ENCODE data around the gene CD27.

The CD27 gene

DNA sequence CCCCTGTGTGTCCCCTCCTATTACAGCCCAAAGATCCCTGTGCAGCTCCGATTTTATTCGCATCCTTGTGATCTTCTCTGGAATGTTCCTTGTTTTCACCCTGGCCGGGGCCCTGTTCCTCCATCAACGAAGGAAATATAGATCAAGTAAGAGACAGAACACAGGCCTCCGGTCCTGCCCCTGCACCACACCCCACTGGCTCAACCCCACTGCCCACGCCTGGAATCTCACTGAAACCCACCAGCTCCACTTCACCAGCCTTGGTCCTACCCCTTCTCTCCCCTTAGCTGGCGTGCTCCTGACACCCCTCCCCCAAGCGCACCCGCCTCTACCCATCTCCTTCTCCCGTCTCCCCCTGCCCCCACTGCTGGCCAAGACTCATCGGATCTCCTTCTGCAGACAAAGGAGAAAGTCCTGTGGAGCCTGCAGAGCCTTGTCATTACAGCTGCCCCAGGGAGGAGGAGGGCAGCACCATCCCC lies 6.2 kb downstream of the CD27 start:
- TF ChIP-seq EZH2phosphoT487 (conservative IDR thresholded peaks at IDR 0.05; ENCODE audit: low read length) = no peak
- TF ChIP-seq, protein P1, sequence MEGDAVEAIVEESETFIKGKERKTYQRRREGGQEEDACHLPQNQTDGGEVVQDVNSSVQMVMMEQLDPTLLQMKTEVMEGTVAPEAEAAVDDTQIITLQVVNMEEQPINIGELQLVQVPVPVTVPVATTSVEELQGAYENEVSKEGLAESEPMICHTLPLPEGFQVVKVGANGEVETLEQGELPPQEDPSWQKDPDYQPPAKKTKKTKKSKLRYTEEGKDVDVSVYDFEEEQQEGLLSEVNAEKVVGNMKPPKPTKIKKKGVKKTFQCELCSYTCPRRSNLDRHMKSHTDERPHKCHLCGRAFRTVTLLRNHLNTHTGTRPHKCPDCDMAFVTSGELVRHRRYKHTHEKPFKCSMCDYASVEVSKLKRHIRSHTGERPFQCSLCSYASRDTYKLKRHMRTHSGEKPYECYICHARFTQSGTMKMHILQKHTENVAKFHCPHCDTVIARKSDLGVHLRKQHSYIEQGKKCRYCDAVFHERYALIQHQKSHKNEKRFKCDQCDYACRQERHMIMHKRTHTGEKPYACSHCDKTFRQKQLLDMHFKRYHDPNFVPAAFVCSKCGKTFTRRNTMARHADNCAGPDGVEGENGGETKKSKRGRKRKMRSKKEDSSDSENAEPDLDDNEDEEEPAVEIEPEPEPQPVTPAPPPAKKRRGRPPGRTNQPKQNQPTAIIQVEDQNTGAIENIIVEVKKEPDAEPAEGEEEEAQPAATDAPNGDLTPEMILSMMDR (IDR thresholded peaks at IDR 0.05; ENCODE audit: insufficient read depth, low read length, poor library complexity, severe bottlenecking) = no peak
- no peaks in the 10 kb centered on the region for H3K9me2 ChIP-seq (replicated peaks; ENCODE audit: insufficient read depth, low read length)
- H3F3A ChIP-seq (ENCODE audit: insufficient read depth) = peaks cover 53% of the 10 kb centered on the region
- H3K9me3 ChIP-seq (ENCODE audit: insufficient read depth, low read length) = no peaks in the 10 kb centered on the region
- H3K27ac ChIP-seq (ENCODE audit: low read depth, low read length) = peak overlapping the region; percentile 87
- peak overlapping the region; percentile 52 for H2AFZ ChIP-seq (ENCODE audit: low read depth, low read length, severe bottlenecking)
- peak overlapping the region; percentile 63 for H3K4me2 ChIP-seq (ENCODE audit: low read depth, low read length, poor library complexity, severe bottlenecking)
- H3K79me2 ChIP-seq (ENCODE audit: insufficient read depth, low read length) = peaks cover 7% of the 10 kb centered on the region; the same call in 1 of the 2 replicates
- no peak overlapping the region for H3K4me3 ChIP-seq (ENCODE audit: insufficient read depth, low read length, poor library complexity, severe bottlenecking)
- no peaks in the 10 kb centered on the region for H4K20me1 ChIP-seq (ENCODE audit: low read depth, low read length)
- H3K36me3 ChIP-seq (ENCODE audit: low read length) = no peaks in the 10 kb centered on the region
- H3K27me3 ChIP-seq (ENCODE audit: low read length) = no peaks in the 10 kb centered on the region
- H3K9ac ChIP-seq (ENCODE audit: low read length) = peak overlapping the region; percentile 57

DNA sequence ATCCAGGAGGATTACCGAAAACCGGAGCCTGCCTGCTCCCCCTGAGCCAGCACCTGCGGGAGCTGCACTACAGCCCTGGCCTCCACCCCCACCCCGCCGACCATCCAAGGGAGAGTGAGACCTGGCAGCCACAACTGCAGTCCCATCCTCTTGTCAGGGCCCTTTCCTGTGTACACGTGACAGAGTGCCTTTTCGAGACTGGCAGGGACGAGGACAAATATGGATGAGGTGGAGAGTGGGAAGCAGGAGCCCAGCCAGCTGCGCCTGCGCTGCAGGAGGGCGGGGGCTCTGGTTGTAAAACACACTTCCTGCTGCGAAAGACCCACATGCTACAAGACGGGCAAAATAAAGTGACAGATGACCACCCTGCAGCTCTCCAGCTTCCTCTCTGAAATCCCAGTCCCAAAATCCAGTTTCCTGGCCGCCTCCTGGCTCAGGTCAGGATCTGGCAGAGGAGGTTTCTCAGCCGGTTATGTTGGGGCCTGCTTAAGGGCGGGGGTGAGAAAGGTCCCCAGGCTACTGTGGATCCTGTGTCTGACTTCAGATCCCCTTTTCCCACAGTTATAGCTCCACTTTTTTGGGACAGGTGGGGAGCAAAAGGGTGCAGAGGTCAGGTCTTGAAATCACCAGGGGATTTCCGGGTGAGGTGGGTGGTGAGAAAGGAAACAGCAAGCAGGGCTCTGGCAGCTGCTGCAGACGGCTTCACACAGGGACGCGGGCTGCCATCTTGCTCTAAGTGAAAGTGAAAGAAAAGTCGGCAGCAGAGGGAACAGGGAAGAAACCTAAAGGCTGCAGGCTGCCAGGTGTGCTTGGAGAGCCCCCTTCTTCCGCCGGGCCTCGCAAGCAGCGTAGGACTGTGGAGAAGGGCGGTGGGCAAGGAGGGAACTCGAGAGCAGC lies 6.8 kb downstream of the CD27 start, which contains the start of gene TAPBPL:
Gene TAPBPL (plus strand): TSS at position 695 of the 897 bp plus-strand sequence. CDS start 207 bp downstream, outside the sequence.
- Histone ChIP-seq H3K9me3 (ENCODE audit: insufficient read depth, low read length) (no peaks in the 10 kb centered on the region), H3K27me3 (ENCODE audit: low read length) (no peaks in the 10 kb centered on the region), H2AFZ (ENCODE audit: low read depth, low read length, severe bottlenecking) (peak within 1 kb of the TSS; percentile 52), H3F3A (ENCODE audit: insufficient read depth) (peaks cover 47% of the 10 kb centered on the region), H3K4me2 (ENCODE audit: low read depth, low read length, poor library complexity, severe bottlenecking) (peak within 1 kb of the TSS; percentile 63), H3K9ac (ENCODE audit: low read length) (peak within 1 kb of the TSS; percentile 57), H3K9me2 (replicated peaks; ENCODE audit: insufficient read depth, low read length) (no peaks in the 10 kb centered on the region), H3K27ac (ENCODE audit: low read depth, low read length) (peak within 1 kb of the TSS; percentile 87), H3K36me3 (ENCODE audit: low read length) (no peaks in the 10 kb centered on the region), H3K79me2 (ENCODE audit: insufficient read depth, low read length) (peaks cover 5% of the 10 kb centered on the region; the same call in 1 of the 2 replicates), H4K20me1 (ENCODE audit: low read depth, low read length) (no peaks in the 10 kb centered on the region), H3K4me3 (ENCODE audit: insufficient read depth, low read length, poor library complexity, severe bottlenecking) (peak within 1 kb of the TSS; percentile 15)
- TF ChIP-seq, protein P1 (IDR thresholded peaks at IDR 0.05; ENCODE audit: insufficient read depth, low read length, poor library complexity, severe bottlenecking) = no peak
- no peak for TF ChIP-seq EZH2phosphoT487 (conservative IDR thresholded peaks at IDR 0.05; ENCODE audit: low read length)

DNA sequence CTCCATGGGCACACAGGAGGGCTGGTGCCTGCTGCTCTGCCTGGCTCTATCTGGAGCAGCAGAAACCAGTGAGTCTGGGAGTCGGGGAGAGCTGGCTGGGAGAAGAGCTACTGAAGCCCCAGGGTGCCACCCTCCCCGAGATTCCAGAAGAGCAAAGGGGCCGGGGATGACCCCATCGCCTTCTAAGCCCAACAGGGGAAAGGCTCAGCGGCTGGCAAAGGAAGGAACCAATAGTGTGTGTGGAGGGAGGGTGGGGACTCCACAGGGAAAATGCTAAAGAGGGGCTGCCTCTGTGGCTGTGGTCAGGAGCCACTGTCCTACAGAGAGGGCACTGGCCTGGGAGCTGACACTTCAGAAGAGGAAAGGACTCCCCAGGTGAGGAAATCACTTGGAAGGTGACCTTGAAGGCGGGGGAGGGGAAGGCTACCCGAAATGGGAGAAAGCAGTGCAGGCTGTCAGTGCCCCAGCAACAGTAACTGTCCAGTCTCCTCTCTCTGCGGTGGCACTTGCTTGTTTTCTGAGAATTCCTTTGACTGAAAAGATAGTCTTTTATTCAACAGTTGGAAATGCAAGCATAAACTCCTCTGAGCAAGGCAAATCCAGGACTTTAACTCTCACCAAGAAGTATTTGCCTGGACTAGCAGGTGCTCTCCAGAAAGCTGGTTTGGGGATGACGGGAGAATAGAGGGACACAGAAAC lies 7.6 kb downstream of the CD27 start:
- peak overlapping the region; percentile 52 for H2AFZ ChIP-seq (ENCODE audit: low read depth, low read length, severe bottlenecking)
- no peaks in the 10 kb centered on the region for H3K27me3 ChIP-seq (ENCODE audit: low read length)
- no peaks in the 10 kb centered on the region for H3K36me3 ChIP-seq (ENCODE audit: low read length)
- H3K4me2 ChIP-seq (ENCODE audit: low read depth, low read length, poor library complexity, severe bottlenecking) = peak overlapping the region; percentile 63
- H3K4me3 ChIP-seq (ENCODE audit: insufficient read depth, low read length, poor library complexity, severe bottlenecking) = no peak overlapping the region
- H3K79me2 ChIP-seq (ENCODE audit: insufficient read depth, low read length) = peaks cover under 1% of the 10 kb centered on the region; the same call in 1 of the 2 replicates
- TF ChIP-seq, protein P1 (IDR thresholded peaks at IDR 0.05; ENCODE audit: insufficient read depth, low read length, poor library complexity, severe bottlenecking) = no peak
- no peak for TF ChIP-seq EZH2phosphoT487 (conservative IDR thresholded peaks at IDR 0.05; ENCODE audit: low read length)
- peaks cover 42% of the 10 kb centered on the region for H3F3A ChIP-seq (ENCODE audit: insufficient read depth)
- no peaks in the 10 kb centered on the region for H4K20me1 ChIP-seq (ENCODE audit: low read depth, low read length)
- peak overlapping the region; percentile 87 for H3K27ac ChIP-seq (ENCODE audit: low read depth, low read length)
- peak overlapping the region; percentile 57 for H3K9ac ChIP-seq (ENCODE audit: low read length)
- H3K9me2 ChIP-seq (replicated peaks; ENCODE audit: insufficient read depth, low read length) = no peaks in the 10 kb centered on the region
- no peaks in the 10 kb centered on the region for H3K9me3 ChIP-seq (ENCODE audit: insufficient read depth, low read length)

Measured in SU-DHL-6 (cell line).